HG03159 (cell line): ENCODE results near the gene CDK4.
"Not testable (repeated sequence)": the region's sequence is repeated elsewhere in the genome, so short reads cannot be mapped to it uniquely, and the experiment has no call there.

Source experiments
- ATAC-seq: cut with Tn5 transposase; IDR thresholded peaks from one replicate; pipeline ENCODE4 v1.9.1; 2021; ENCODE audit warnings: mild to moderate bottlenecking, moderate library complexity; ENCODE audit not compliant: unreplicated experiment

Gene CDK4

GRCh38 chr12:57726884-57727757 is 25.0 kb downstream of the CDK4 start:
- no peak for ATAC-seq

- no peak for ATAC-seq
Observed at GRCh38 chr12:57726151-57726883, 25.8 kb downstream of the CDK4 start.

GRCh38 chr12:57725851-57726150 is 26.3 kb downstream of the CDK4 start:
- ATAC-seq: no peak

GRCh38 chr12:57724936-57725740 is 27.0 kb downstream of the CDK4 start:
- ATAC-seq: no peak

- no peak for ATAC-seq
Observed at GRCh38 chr12:57724003-57724935, 27.8 kb downstream of the CDK4 start.

GRCh38 chr12:57723630-57723962 is 28.5 kb downstream of the CDK4 start:
- ATAC-seq: no peak

GRCh38 chr12:57722716-57723629 is 29.1 kb downstream of the CDK4 start:
- no peak for ATAC-seq

GRCh38 chr12:57721846-57722608 is 30.1 kb downstream of the CDK4 start:
- ATAC-seq: not testable (repeated sequence)

- no peak for ATAC-seq
Observed at GRCh38 chr12:57720606-57721595, 31.2 kb downstream of the CDK4 start.

GRCh38 chr12:57719777-57720605 is 32.1 kb downstream of the CDK4 start:
- no peak for ATAC-seq

- no peak for ATAC-seq
Observed at GRCh38 chr12:57718641-57719528, 33.2 kb downstream of the CDK4 start.

GRCh38 chr12:57717846-57718640 is 34.1 kb downstream of the CDK4 start:
- ATAC-seq: no peak

GRCh38 chr12:57717131-57717530 is 35.0 kb downstream of the CDK4 start:
- ATAC-seq: no peak

GRCh38 chr12:57716305-57716704 is 35.8 kb downstream of the CDK4 start:
- ATAC-seq: no peak

- no peak for ATAC-seq
Observed at GRCh38 chr12:57715786-57716185, 36.3 kb downstream of the CDK4 start.
